ENCODE measurements around the gene SLC39A12.

DNA sequence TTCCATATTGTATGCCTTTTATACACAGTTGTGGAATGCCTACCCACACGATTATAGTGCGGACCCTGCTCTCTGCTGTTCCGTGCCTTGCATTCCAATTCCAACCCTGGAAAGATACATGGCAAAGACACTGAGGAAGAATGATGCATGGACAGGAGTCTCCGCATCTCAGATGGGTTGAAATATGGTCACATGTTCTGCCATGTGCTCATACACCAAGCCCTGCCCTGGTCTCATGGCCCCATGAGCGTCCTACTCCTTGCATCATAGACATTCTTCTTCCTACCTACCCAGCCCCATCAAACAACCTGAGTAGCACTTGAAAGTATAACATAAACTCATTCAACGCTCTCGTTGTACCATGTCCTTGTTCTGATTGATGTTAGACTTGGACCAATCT, 6.3 kb downstream of the SLC39A12 start:
- TF ChIP-seq, protein P1, sequence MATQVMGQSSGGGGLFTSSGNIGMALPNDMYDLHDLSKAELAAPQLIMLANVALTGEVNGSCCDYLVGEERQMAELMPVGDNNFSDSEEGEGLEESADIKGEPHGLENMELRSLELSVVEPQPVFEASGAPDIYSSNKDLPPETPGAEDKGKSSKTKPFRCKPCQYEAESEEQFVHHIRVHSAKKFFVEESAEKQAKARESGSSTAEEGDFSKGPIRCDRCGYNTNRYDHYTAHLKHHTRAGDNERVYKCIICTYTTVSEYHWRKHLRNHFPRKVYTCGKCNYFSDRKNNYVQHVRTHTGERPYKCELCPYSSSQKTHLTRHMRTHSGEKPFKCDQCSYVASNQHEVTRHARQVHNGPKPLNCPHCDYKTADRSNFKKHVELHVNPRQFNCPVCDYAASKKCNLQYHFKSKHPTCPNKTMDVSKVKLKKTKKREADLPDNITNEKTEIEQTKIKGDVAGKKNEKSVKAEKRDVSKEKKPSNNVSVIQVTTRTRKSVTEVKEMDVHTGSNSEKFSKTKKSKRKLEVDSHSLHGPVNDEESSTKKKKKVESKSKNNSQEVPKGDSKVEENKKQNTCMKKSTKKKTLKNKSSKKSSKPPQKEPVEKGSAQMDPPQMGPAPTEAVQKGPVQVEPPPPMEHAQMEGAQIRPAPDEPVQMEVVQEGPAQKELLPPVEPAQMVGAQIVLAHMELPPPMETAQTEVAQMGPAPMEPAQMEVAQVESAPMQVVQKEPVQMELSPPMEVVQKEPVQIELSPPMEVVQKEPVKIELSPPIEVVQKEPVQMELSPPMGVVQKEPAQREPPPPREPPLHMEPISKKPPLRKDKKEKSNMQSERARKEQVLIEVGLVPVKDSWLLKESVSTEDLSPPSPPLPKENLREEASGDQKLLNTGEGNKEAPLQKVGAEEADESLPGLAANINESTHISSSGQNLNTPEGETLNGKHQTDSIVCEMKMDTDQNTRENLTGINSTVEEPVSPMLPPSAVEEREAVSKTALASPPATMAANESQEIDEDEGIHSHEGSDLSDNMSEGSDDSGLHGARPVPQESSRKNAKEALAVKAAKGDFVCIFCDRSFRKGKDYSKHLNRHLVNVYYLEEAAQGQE (IDR thresholded peaks at IDR 0.05; ENCODE audit: low read depth): no peak
- TF ChIP-seq, protein P2, sequence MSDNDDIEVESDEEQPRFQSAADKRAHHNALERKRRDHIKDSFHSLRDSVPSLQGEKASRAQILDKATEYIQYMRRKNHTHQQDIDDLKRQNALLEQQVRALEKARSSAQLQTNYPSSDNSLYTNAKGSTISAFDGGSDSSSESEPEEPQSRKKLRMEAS (IDR thresholded peaks at IDR 0.05): no peak
- TF ChIP-seq FOXM1 (IDR thresholded peaks at IDR 0.05; ENCODE audit: borderline replicate concordance, low read depth) (no peak), EP300 (IDR thresholded peaks at IDR 0.05; ENCODE audit: borderline replicate concordance) (no peak)
